ENCODE data around the gene NSDHL. TPM values are rescaled to one million over a fixed set of nuclear protein-coding genes. Genes with fewer than 3 reads are reported as not detected.
A peak's percentile ranks its signal among the peaks of the same experiment; 100 is the strongest.

The NSDHL gene
- total and polyA plus RNA-seq, 2 of the 13 experiments (the other 11 are each of a cell fraction or from before 2014, with no cell fraction given) = 26.2 to 49.3 TPM

DNA sequence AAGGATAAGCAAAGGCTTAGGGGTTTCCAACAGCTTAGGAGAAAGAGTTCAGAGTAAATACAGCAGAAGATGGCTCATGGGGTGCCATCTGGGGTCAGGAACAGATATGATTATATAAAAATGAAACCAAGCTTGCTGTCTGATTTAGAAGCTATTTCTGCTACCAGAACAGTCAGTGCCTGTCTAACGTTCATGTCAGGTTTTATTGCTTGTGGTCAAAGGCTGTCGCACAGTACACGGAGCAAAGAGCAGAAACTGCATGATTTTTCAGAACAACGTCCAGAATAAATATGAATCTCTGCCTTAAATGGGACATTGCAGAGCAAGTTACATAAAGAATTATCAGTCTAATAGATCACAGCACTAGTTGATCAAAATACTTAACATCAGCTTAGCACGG lies 17.7 kb upstream of the NSDHL start:
- H3K27ac ChIP-seq (ENCODE audit: extremely low read length, insufficient read depth, low read length) = no peak overlapping the region
- H3K79me2 ChIP-seq (ENCODE audit: insufficient read depth, low read length) = no peaks in the 10 kb centered on the region
- H4K20me1 ChIP-seq (ENCODE audit: insufficient read depth, low read length) = no peaks in the 10 kb centered on the region
- peaks cover 15% of the 10 kb centered on the region; the same call in 1 of the 2 replicates for H3K4me1 ChIP-seq (ENCODE audit: insufficient read depth, low read length)
- intact Hi-C loops (cut with micrococcal nuclease; ENCODE audit: unreplicated experiment) (no loop called here), in situ Hi-C loops (cut with HindIII; ENCODE audit: extremely low pct_ligation_motif_present, low pct_unique_long_range_greater_than_20kb) (loop anchor here (25.0 kb wide), 2 partner anchors 176 to 1076 kb away; partner anchors contain the start of genes CNGA2 and GABRQ)
- 0% methylated on average over 5 of the region's 5 CpGs for WGBS (ENCODE audit: low lambda C conversion rate)
- TF ChIP-seq, protein P1, sequence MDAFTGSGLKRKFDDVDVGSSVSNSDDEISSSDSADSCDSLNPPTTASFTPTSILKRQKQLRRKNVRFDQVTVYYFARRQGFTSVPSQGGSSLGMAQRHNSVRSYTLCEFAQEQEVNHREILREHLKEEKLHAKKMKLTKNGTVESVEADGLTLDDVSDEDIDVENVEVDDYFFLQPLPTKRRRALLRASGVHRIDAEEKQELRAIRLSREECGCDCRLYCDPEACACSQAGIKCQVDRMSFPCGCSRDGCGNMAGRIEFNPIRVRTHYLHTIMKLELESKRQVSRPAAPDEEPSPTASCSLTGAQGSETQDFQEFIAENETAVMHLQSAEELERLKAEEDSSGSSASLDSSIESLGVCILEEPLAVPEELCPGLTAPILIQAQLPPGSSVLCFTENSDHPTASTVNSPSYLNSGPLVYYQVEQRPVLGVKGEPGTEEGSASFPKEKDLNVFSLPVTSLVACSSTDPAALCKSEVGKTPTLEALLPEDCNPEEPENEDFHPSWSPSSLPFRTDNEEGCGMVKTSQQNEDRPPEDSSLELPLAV (CRISPR knock-in tag; conservative IDR thresholded peaks at IDR 0.05; ENCODE audit: low read depth) = no peak
- TF ChIP-seq YEATS4 (CRISPR knock-in tag; IDR thresholded peaks at IDR 0.05; ENCODE audit: borderline replicate concordance) = no peak
- TF ChIP-seq, protein P2, sequence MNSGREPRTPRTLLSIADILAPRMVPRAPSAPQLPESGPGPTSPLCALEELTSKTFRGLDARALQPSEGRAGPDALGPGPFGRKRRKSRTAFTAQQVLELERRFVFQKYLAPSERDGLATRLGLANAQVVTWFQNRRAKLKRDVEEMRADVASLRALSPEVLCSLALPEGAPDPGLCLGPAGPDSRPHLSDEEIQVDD (CRISPR knock-in tag; IDR thresholded peaks at IDR 0.05; ENCODE audit: borderline replicate concordance) = no peak
- TF ChIP-seq ZNF501 (CRISPR knock-in tag; IDR thresholded peaks at IDR 0.05) = no peak
- TF ChIP-seq, protein P3, sequence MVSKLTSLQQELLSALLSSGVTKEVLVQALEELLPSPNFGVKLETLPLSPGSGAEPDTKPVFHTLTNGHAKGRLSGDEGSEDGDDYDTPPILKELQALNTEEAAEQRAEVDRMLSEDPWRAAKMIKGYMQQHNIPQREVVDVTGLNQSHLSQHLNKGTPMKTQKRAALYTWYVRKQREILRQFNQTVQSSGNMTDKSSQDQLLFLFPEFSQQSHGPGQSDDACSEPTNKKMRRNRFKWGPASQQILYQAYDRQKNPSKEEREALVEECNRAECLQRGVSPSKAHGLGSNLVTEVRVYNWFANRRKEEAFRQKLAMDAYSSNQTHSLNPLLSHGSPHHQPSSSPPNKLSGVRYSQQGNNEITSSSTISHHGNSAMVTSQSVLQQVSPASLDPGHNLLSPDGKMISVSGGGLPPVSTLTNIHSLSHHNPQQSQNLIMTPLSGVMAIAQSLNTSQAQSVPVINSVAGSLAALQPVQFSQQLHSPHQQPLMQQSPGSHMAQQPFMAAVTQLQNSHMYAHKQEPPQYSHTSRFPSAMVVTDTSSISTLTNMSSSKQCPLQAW (CRISPR knock-in tag; IDR thresholded peaks at IDR 0.05) = no peak
- no peak for TF ChIP-seq SP4 (CRISPR knock-in tag; IDR thresholded peaks at IDR 0.05)
- TF ChIP-seq ZNF720 (CRISPR knock-in tag; IDR thresholded peaks at IDR 0.05) = no peak
- no peak for TF ChIP-seq SIX4 (CRISPR knock-in tag; IDR thresholded peaks at IDR 0.05)
- no peak for TF ChIP-seq TBX2 (CRISPR knock-in tag; IDR thresholded peaks at IDR 0.05; ENCODE audit: borderline replicate concordance)
- TF ChIP-seq, protein P4, sequence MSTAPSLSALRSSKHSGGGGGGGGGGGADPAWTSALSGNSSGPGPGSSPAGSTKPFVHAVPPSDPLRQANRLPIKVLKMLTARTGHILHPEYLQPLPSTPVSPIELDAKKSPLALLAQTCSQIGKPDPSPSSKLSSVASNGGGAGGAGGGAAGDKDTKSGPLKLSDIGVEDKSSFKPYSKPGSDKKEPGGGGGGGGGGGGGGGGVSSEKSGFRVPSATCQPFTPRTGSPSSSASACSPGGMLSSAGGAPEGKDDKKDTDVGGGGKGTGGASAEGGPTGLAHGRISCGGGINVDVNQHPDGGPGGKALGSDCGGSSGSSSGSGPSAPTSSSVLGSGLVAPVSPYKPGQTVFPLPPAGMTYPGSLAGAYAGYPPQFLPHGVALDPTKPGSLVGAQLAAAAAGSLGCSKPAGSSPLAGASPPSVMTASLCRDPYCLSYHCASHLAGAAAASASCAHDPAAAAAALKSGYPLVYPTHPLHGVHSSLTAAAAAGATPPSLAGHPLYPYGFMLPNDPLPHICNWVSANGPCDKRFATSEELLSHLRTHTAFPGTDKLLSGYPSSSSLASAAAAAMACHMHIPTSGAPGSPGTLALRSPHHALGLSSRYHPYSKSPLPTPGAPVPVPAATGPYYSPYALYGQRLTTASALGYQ (CRISPR knock-in tag; IDR thresholded peaks at IDR 0.05) = no peak
- TF ChIP-seq NONO (IDR thresholded peaks at IDR 0.05) = no peak
- TF ChIP-seq NONO (CRISPR knock-in tag; conservative IDR thresholded peaks at IDR 0.05) = no peak
- TF ChIP-seq, protein P5, sequence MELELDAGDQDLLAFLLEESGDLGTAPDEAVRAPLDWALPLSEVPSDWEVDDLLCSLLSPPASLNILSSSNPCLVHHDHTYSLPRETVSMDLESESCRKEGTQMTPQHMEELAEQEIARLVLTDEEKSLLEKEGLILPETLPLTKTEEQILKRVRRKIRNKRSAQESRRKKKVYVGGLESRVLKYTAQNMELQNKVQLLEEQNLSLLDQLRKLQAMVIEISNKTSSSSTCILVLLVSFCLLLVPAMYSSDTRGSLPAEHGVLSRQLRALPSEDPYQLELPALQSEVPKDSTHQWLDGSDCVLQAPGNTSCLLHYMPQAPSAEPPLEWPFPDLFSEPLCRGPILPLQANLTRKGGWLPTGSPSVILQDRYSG (CRISPR knock-in tag; IDR thresholded peaks at IDR 0.05) = no peak
- TF ChIP-seq NKX3-1 (CRISPR knock-in tag; IDR thresholded peaks at IDR 0.05) = no peak
- TF ChIP-seq MIER2 (CRISPR knock-in tag; IDR thresholded peaks at IDR 0.05) = no peak
- no peak for TF ChIP-seq ISX (CRISPR knock-in tag; conservative IDR thresholded peaks at IDR 0.05)
- peak overlapping the region; percentile 32; the same call in 1 of the 2 replicates for H3K4me2 ChIP-seq (ENCODE audit: low read depth, low read length)
- H3K9me3 ChIP-seq (ENCODE audit: low read length) = no peaks in the 10 kb centered on the region
- no TSS peak for BruUV-seq (replicated peaks)
- peak; percentile 32; the same call in 1 of the 3 replicates for ATAC-seq
- H3K36me3 ChIP-seq (replicated peaks in 1 of 2; ENCODE audit: control insufficient read depth in 1 of 2, insufficient read depth in 2 of 2, low read length in 2 of 2) = no peaks in the 10 kb centered on the region
- no peak overlapping the region for H3K4me3 ChIP-seq (replicated peaks in 1 of 3; ENCODE audit: insufficient read depth in 1 of 3, low read depth in 2 of 3, low read length in 3 of 3)
- ChIA-PET POLR2A (no interaction called here), CTCF (ENCODE audit: low intra/inter-chr PET ratio, low total read pairs) (no interaction called here)
- DNase-seq (ENCODE audit: low spot score) = no peak
- no peak for FAIRE-seq
- H3K27me3 ChIP-seq (ENCODE audit: control insufficient read depth in 1 of 2, insufficient read depth in 2 of 2, low read length in 2 of 2) = no peaks in the 10 kb centered on the region
- H3K9ac ChIP-seq (ENCODE audit: insufficient read depth, low read depth, low read length) = no peak overlapping the region
- no peak overlapping the region for H2AFZ ChIP-seq (ENCODE audit: low read length)

Measured in HepG2 (cell line).